ENCODE measurements around the gene MPPED1.

Gene MPPED1

DNA sequence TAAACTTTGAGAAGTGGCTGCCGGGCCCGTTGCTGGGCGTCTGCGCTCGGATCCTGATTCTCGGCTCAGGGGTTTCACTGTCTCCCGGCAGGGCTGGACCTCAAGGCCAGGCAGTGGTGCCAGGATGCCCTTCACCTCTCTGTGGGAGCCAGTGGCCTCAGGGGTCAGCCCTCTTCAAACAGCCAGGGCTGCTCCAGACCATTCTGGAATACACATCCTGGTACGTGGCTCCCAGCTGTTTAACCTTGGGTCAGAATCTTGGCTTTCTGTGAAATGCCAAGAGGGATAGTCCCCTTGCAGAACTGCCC is 70.5 kb downstream of the MPPED1 start:
- H3K27ac ChIP-seq: no peak overlapping the region
- no peak for TF ChIP-seq CTCF (conservative IDR thresholded peaks at IDR 0.05; ENCODE audit: low read depth)
- DNase-seq (ENCODE audit: low spot score): no peak
- ChIA-PET CTCF (no interaction called here), POLR2A (ENCODE audit: low non-redundant PET) (no interaction called here)

- CTCF ChIA-PET: no interaction called here
- TF ChIP-seq CTCF (conservative IDR thresholded peaks at IDR 0.05; ENCODE audit: low read depth): no peak
- DNase-seq (ENCODE audit: low spot score): no peak
- H3K27ac ChIP-seq: no peak overlapping the region
- POLR2A ChIA-PET (ENCODE audit: low non-redundant PET): no interaction called here
These were observed 71.5 kb downstream of the MPPED1 start for GRCh38 chr22:43483266-43483665.

- DNase-seq (ENCODE audit: low spot score): no peak
- ChIA-PET POLR2A (ENCODE audit: low non-redundant PET) (no interaction called here), CTCF (no interaction called here)
- no peak for TF ChIP-seq CTCF (conservative IDR thresholded peaks at IDR 0.05; ENCODE audit: low read depth)
- H3K27ac ChIP-seq: no peak overlapping the region
These were observed 71.9 kb downstream of the MPPED1 start for GRCh38 chr22:43483669-43484068.

GRCh38 chr22:43484227-43484626 is 72.4 kb downstream of the MPPED1 start:
- no peak for DNase-seq (ENCODE audit: low spot score)
- ChIA-PET POLR2A (ENCODE audit: low non-redundant PET) (no interaction called here), CTCF (no interaction called here)
- TF ChIP-seq CTCF (conservative IDR thresholded peaks at IDR 0.05; ENCODE audit: low read depth): no peak
- H3K27ac ChIP-seq: no peak overlapping the region

DNA sequence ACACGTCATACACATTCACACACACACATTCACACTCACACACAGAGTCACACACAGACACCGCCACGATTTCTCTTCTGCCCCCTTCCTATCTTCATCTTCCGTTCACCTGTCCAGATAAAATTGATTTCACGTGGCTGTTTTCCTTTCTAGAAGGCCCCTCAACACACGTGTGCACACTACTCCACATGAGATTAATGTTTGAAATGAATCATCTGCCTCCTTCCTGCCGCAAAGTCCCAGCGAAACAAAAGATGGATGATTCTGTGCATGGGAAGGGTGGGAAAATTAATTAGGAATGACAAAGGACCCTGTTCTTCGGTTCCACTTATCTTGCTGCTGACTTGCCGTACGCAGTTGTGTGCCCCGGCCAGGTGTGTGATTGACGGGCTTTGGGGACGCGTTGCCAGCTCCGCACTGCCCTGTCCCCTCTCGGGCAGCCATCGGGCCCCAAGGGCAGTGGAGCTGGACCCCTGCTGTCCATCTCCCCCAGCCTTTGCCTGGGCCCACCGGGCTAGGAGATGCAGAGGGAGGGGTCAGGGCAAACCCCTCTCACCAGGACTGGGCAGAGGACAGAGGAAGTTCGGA is 73.8 kb downstream of the MPPED1 start:
- no peak for DNase-seq (ENCODE audit: low spot score)
- CTCF ChIA-PET: interaction anchor here (0.7 kb wide), 1 partner anchor 46 kb away, joined by 4 read pairs; no protein-coding TSS in a partner anchor
- H3K27ac ChIP-seq: no peak overlapping the region
- no peak for TF ChIP-seq CTCF (conservative IDR thresholded peaks at IDR 0.05; ENCODE audit: low read depth)
- POLR2A ChIA-PET (ENCODE audit: low non-redundant PET): no interaction called here

DNA sequence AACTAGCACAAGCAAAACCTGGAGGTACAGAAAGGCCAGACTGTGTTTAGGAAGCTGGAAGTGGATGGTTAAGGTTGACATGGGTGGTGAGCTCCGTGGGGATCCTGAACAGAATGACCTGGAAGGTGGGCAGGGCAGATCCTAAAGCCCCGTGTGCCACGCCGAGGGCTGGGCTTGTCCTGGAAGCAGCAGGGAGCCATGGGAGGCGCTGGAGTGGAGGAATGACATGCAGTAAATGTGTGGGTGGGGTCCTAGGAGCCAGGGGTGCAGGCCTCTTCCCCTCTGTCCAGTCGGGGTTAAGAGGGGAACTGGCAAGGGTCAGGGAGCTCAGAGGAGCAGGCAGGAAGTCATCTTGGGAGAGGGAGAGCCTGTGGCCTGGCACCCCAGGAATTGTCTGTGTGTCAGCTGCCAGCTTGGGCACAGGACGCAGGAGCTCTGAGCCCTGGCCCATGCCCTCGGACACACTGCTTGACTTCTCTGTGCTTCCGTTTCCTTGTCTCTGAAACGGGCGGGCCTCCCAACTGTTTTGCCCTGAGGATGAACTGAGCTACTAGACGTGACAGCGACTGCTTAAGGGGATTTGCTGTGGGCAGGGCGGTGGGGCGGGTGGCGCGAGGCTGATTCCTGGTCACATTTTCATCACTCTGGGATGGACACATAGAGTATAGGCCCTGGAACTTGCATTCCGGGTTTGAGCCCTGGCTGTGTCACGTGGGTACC is 75.7 kb downstream of the MPPED1 start:
- H3K27ac ChIP-seq: no peak overlapping the region
- POLR2A ChIA-PET (ENCODE audit: low non-redundant PET): interaction anchor here (0.6 kb wide), 1 partner anchor 96 kb away, joined by 3 read pairs; no protein-coding TSS in a partner anchor
- DNase-seq (ENCODE audit: low spot score): no peak
- TF ChIP-seq CTCF (conservative IDR thresholded peaks at IDR 0.05; ENCODE audit: low read depth): no peak
- CTCF ChIA-PET: no interaction called here
